SK-N-SH (cell line): ENCODE measurements around the gene CCND3. TPM values are rescaled to one million over a fixed set of nuclear protein-coding genes. Genes with fewer than 3 reads are reported as not detected.

Experiments used
- CTCF ChIA-PET: fragments of 300-600, 350-600 bp; formaldehyde crosslinking; extraction: SDS; loops from one replicate; lab custom pipeline; 2021; lab: Yijun Ruan, JAX
- POLR2A ChIA-PET: fragments of 350-600 bp; sonication (Branson Sonifier 250); formaldehyde crosslinking; extraction: SDS; loops from one replicate; lab custom pipeline; 2020; ENCODE audit warnings: antibody characterized with exemption, inconsistent platforms; lab: Yijun Ruan, JAX
- DNase-seq: peaks from one replicate; pipeline ENCODE4 v3.0.0; 2012
- H2AFZ ChIP-seq: fragments of 200-600 bp; sonication (generic); 2 replicates; pipeline ENCODE4 v1.8.1; 2016; ENCODE audit warnings: antibody characterized with exemption, mild to moderate bottlenecking, low read depth
- H3F3A ChIP-seq: fragments of 200-600 bp; sonication (generic); replicated peaks from 2 replicates; pipeline ENCODE3; 2016; ENCODE audit warnings: antibody characterized with exemption, mild to moderate bottlenecking; ENCODE audit not compliant: insufficient read depth
- H3K27ac ChIP-seq, 2 experiments: fragments of 200-500 bp in 1 of 2; fragments of 200-600 bp in 1 of 2; sonication (Bioruptor generic) in 1 of 2; sonication (generic), shearing (Covaris generic) in 1 of 2; 2 replicates each; pipeline versions ENCODE4 v1.5.1 to v1.6.1; 2014 to 2016; ENCODE audit warnings: low read depth in 2 of 2, inconsistent platforms in 1 of 2, low read length in 1 of 2, mild to moderate bottlenecking in 1 of 2, mixed read lengths in 1 of 2
- H3K27me3 ChIP-seq: fragments of 200-600 bp; sonication (generic), shearing (Covaris generic); 2 replicates; pipeline ENCODE4 v1.6.1; 2016; ENCODE audit warnings: mixed run types; ENCODE audit not compliant: insufficient read depth
- H3K36me3 ChIP-seq, 2 experiments: fragments of 200-500 bp in 1 of 2; fragments of 200-600 bp in 1 of 2; sonication (Bioruptor generic) in 1 of 2; sonication (generic) in 1 of 2; replicated peaks in 1 of 2; 2 replicates each; pipeline versions ENCODE3 to v1.5.1; 2014 to 2016; ENCODE audit warnings: low read length in 1 of 2, mild to moderate bottlenecking in 1 of 2; ENCODE audit not compliant: insufficient read depth in 2 of 2, control insufficient read depth in 1 of 2
- H3K4me1 ChIP-seq, 2 experiments: fragments of 200-500 bp in 1 of 2; fragments of 200-600 bp in 1 of 2; sonication (Bioruptor generic) in 1 of 2; sonication (generic), shearing (Covaris generic) in 1 of 2; 2 replicates each; pipeline versions ENCODE4 v1.5.1 to v1.6.1; 2014 to 2016; ENCODE audit warnings: low read depth in 1 of 2, low read length in 1 of 2, mixed run types in 1 of 2; ENCODE audit not compliant: insufficient read depth in 2 of 2, control insufficient read depth in 1 of 2
- H3K4me2 ChIP-seq: fragments of 200-600 bp; sonication (generic), shearing (Covaris generic); 2 replicates; pipeline ENCODE4 v1.6.1; 2017; ENCODE audit warnings: mixed run types
- H3K4me3 ChIP-seq, 2 experiments: fragments of 200-500 bp in 1 of 2; fragments of 200-600 bp in 1 of 2; sonication (Bioruptor generic) in 1 of 2; sonication (generic), shearing (Covaris generic) in 1 of 2; 2 replicates each; pipeline versions ENCODE4 v1.5.1 to v1.8.1; 2014 to 2016; ENCODE audit warnings: low read depth in 2 of 2, inconsistent platforms in 1 of 2, low read length in 1 of 2, mild to moderate bottlenecking in 1 of 2, mixed read lengths in 1 of 2, moderate library complexity in 1 of 2
- H3K79me2 ChIP-seq: fragments of 200-600 bp; sonication (generic); 2 replicates; pipeline ENCODE4 v1.8.1; 2017; ENCODE audit warnings: mild to moderate bottlenecking; ENCODE audit not compliant: insufficient read depth
- H3K9ac ChIP-seq: fragments of 200-600 bp; sonication (generic); 2 replicates; pipeline ENCODE4 v1.6.1; 2017; ENCODE audit warnings: mixed run types
- H3K9me2 ChIP-seq: fragments of 200-600 bp; sonication (generic); 2 replicates; pipeline ENCODE4 v1.6.1; 2017; ENCODE audit warnings: mixed run types
- H3K9me3 ChIP-seq: fragments of 200-600 bp; sonication (generic); 2 replicates; pipeline ENCODE4 v1.6.1; 2017; ENCODE audit warnings: mixed run types, mild to moderate bottlenecking, moderate library complexity
- H4K20me1 ChIP-seq: fragments of 200-600 bp; sonication (generic); 2 replicates; pipeline ENCODE4 v1.6.1; 2017; ENCODE audit warnings: mild to moderate bottlenecking, mixed run types; ENCODE audit not compliant: insufficient read depth
- ELF1 ChIP-seq: IDR thresholded peaks from 2 replicates; pipeline ENCODE4 v1.4.0; 2012
- FOXJ3 ChIP-seq: sonication (generic); formaldehyde crosslinking; IDR thresholded peaks from 2 replicates; pipeline ENCODE4 v1.5.1; 2020; ENCODE audit warnings: mild to moderate bottlenecking, missing genetic modification reagents
- FOXM1 ChIP-seq: IDR thresholded peaks from 2 replicates; pipeline ENCODE4 v1.4.0; 2012; ENCODE audit warnings: low read depth, mild to moderate bottlenecking
- GABPA ChIP-seq: IDR thresholded peaks from 2 replicates; pipeline ENCODE4 v1.4.0; 2012; ENCODE audit warnings: low read depth, mild to moderate bottlenecking
- MAX ChIP-seq: IDR thresholded peaks from 2 replicates; pipeline ENCODE4 v1.4.0; 2012; ENCODE audit warnings: low read depth
- MEF2A ChIP-seq: IDR thresholded peaks from 2 replicates; pipeline ENCODE4 v1.4.0; 2012; ENCODE audit warnings: low read depth, borderline replicate concordance
- MXI1 ChIP-seq: IDR thresholded peaks from 2 replicates; pipeline ENCODE4 v1.6.1; 2012; ENCODE audit warnings: mild to moderate bottlenecking, low read depth, low read length, improper control_type of control experiment
- NRF1 ChIP-seq: IDR thresholded peaks from 2 replicates; pipeline ENCODE4 v1.6.1; 2012; ENCODE audit warnings: low read depth, mild to moderate bottlenecking, low read length
- POLR2AphosphoS5 ChIP-seq: IDR thresholded peaks from 2 replicates; pipeline ENCODE4 v1.6.1; 2012; ENCODE audit warnings: low read depth, low read length
- RAD21 ChIP-seq: IDR thresholded peaks from 2 replicates; pipeline ENCODE4 v1.6.1; 2012; ENCODE audit warnings: mild to moderate bottlenecking, low read length
- RFX5 ChIP-seq: IDR thresholded peaks from 2 replicates; pipeline ENCODE4 v1.6.1; 2012; ENCODE audit warnings: mild to moderate bottlenecking, improper control_type of control experiment, low read length
- RXRA ChIP-seq: IDR thresholded peaks from 2 replicates; pipeline ENCODE4 v1.4.0; 2012; ENCODE audit warnings: low read depth, mild to moderate bottlenecking, borderline replicate concordance
- TAF1 ChIP-seq: IDR thresholded peaks from 2 replicates; pipeline ENCODE4 v1.6.1; 2012; ENCODE audit warnings: low read depth, mild to moderate bottlenecking, low read length, moderate library complexity, borderline replicate concordance
- WGBS: methylation state at CpG from one replicate; pipeline ENCODE4 v1.1.6; 2017; ENCODE audit warnings: low lambda C conversion rate; 5-methylcytosine and 5-hydroxymethylcytosine counted together
- polyA plus RNA-seq, 3 experiments: library from polyadenylated mRNA; depleted of rRNA; stranded (reverse); fragments of >200 nt; gene quantifications; 2 replicates each; pipeline ENCODE4 v1.2.3, GENCODE V29; 2012

Gene CCND3
- polyA plus RNA-seq (2012; rRNA removed) = 22.4 and 26.6 TPM in 2 replicates
- 16.0 and 24.0 TPM in 2 replicates for polyA plus RNA-seq (2012; cell fraction: cytosol; rRNA removed)
- 28.0 and 33.4 TPM in 2 replicates for polyA plus RNA-seq (2012; cell fraction: nucleus; rRNA removed)

- peak within 1 kb of the TSS; percentile 93 for H3K4me2 ChIP-seq
- H3K36me3 ChIP-seq = peaks cover 0 to 4% of the 10 kb centered on the region in 2 experiments
- WGBS = 0% methylated on average over 5 of the region's 87 CpGs
- H3K27ac ChIP-seq = peak within 1 kb of the TSS; percentile 69 to 78
- H3K9ac ChIP-seq = peak within 1 kb of the TSS; percentile 79
- ChIA-PET CTCF (interaction anchor here (0.5 to 10.3 kb wide), 6 partner anchors 47 to 491 kb away, joined by 3 to 96 read pairs (median 6); partner anchors contain the start of gene TOMM6), POLR2A (interaction anchor here (0.6 to 2.4 kb wide), 3 partner anchors 15 to 1797 kb away, joined by 3 to 5 read pairs (median 3); no protein-coding TSS in a partner anchor)
- H3K4me1 ChIP-seq = peaks cover 18 to 23% of the 10 kb centered on the region in 2 experiments; a peak in 3 of 4 replicates
- peaks cover 26% of the 10 kb centered on the region for H3F3A ChIP-seq
- H4K20me1 ChIP-seq = no peaks in the 10 kb centered on the region
- H3K79me2 ChIP-seq = peaks cover 45% of the 10 kb centered on the region
- H3K9me3 ChIP-seq = no peaks in the 10 kb centered on the region
- H3K27me3 ChIP-seq = no peaks in the 10 kb centered on the region
- peak within 1 kb of the TSS; percentile 92 to 95 for H3K4me3 ChIP-seq
- H2AFZ ChIP-seq = peak within 1 kb of the TSS; percentile 85
- no peaks in the 10 kb centered on the region for H3K9me2 ChIP-seq
- DNase-seq = peak; percentile 95
- peak; percentile 61 for TF ChIP-seq NRF1
- peak; percentile 27; the same call in 1 of the 2 replicates for TF ChIP-seq TAF1
- TF ChIP-seq GABPA = peak; percentile 61; the same call in 1 of the 2 replicates
- TF ChIP-seq ELF1 = 0 out of 2 replicates have a peak, but pooled peaks have one; percentile 50
- TF ChIP-seq MAX = peak; percentile 53; the same call in 1 of the 2 replicates
- TF ChIP-seq MXI1 = peak; percentile 93
- no peak for TF ChIP-seq FOXM1
- TF ChIP-seq POLR2AphosphoS5 = peak; percentile 72
- no peak for TF ChIP-seq MEF2A
- TF ChIP-seq RXRA = no peak
These were observed at the start of gene CCND3 for GRCh38 chr6:41941280-41942066. Gene CCND3 (minus strand): TSS chr6:41941808. CDS start chr6:41941649, 159 bp downstream.

GRCh38 chr6:41986339-41986738 is 44.7 kb upstream of the CCND3 start:
- TF ChIP-seq MXI1 (no peak), ELF1 (no peak), RFX5 (no peak), RAD21 (no peak), FOXJ3 (CRISPR knock-in tag) (no peak), RXRA (no peak), POLR2AphosphoS5 (no peak), TAF1 (no peak)
- H3F3A ChIP-seq = no peaks in the 10 kb centered on the region
- DNase-seq = no peak
- no peaks in the 10 kb centered on the region for H3K36me3 ChIP-seq
- ChIA-PET CTCF (no interaction called here), POLR2A (no interaction called here)
- H3K4me1 ChIP-seq = no peaks in the 10 kb centered on the region
- H3K4me3 ChIP-seq = no peak overlapping the region
- no peaks in the 10 kb centered on the region for H4K20me1 ChIP-seq
- no peak overlapping the region for H3K9ac ChIP-seq
- H3K27ac ChIP-seq = no peak overlapping the region
- H3K27me3 ChIP-seq = no peaks in the 10 kb centered on the region
- H3K79me2 ChIP-seq = no peaks in the 10 kb centered on the region
- 86% methylated on average over 2 of the region's 2 CpGs for WGBS
- no peaks in the 10 kb centered on the region for H3K9me2 ChIP-seq
- H2AFZ ChIP-seq = no peak overlapping the region
- no peak overlapping the region for H3K4me2 ChIP-seq
- H3K9me3 ChIP-seq = no peaks in the 10 kb centered on the region
